Activated gamma-delta T cell treated with Interleukin-2 at 50 U/mL for 16 hours (primary cell): Measurements from ENCODE around the gene NR2C2.
"Not testable (repeated sequence)": the region's sequence is repeated elsewhere in the genome, so short reads cannot be mapped to it uniquely, and the experiment has no call there.

ENCODE experiments used
- DNase-seq: peaks from one replicate; pipeline ENCODE4 v3.0.0-alpha.2; 2020

The NR2C2 gene

GRCh38 chr3:14962762-14963161, 15.4 kb downstream of the NR2C2 start:
- no peak for DNase-seq

GRCh38 chr3:14967285-14967684, 19.9 kb downstream of the NR2C2 start:
- DNase-seq = no peak

GRCh38 chr3:14969671-14970070, 22.3 kb downstream of the NR2C2 start:
- no peak for DNase-seq

- DNase-seq = no peak
These were observed 28.9 kb downstream of the NR2C2 start for GRCh38 chr3:14976317-14976716.

GRCh38 chr3:14980689-14981088, 33.3 kb downstream of the NR2C2 start:
- no peak for DNase-seq

GRCh38 chr3:14984581-14985113, 37.3 kb downstream of the NR2C2 start:
- DNase-seq = no peak

GRCh38 chr3:14988988-14989394, 41.6 kb downstream of the NR2C2 start:
- no peak for DNase-seq

- DNase-seq = no peak
These were observed 42.8 kb downstream of the NR2C2 start for GRCh38 chr3:14989943-14990779.

GRCh38 chr3:14990780-14991148, 43.4 kb downstream of the NR2C2 start:
- DNase-seq = no peak

- DNase-seq = no peak
These were observed 43.9 kb downstream of the NR2C2 start for GRCh38 chr3:14991151-14991742.

GRCh38 chr3:14991818-14992612, 44.6 kb downstream of the NR2C2 start:
- no peak for DNase-seq

GRCh38 chr3:14997941-14998340, 50.6 kb downstream of the NR2C2 start:
- no peak for DNase-seq

GRCh38 chr3:14999182-14999581, 51.8 kb downstream of the NR2C2 start:
- not testable (repeated sequence) for DNase-seq

- DNase-seq = no peak
These were observed 60.3 kb downstream of the NR2C2 start for GRCh38 chr3:15007681-15008141.

- no peak for DNase-seq
These were observed 61.8 kb downstream of the NR2C2 start for GRCh38 chr3:15009167-15009566.

- DNase-seq = no peak
These were observed 63.3 kb downstream of the NR2C2 start for GRCh38 chr3:15010664-15011063.

GRCh38 chr3:15011174-15011573, 63.8 kb downstream of the NR2C2 start:
- DNase-seq = no peak

GRCh38 chr3:15014606-15015328, 67.4 kb downstream of the NR2C2 start:
- no peak for DNase-seq

- DNase-seq = no peak
These were observed 68.1 kb downstream of the NR2C2 start for GRCh38 chr3:15015456-15015855.

GRCh38 chr3:15017191-15017590, 69.8 kb downstream of the NR2C2 start:
- DNase-seq = no peak

- DNase-seq = no peak
These were observed 75.9 kb downstream of the NR2C2 start for GRCh38 chr3:15023249-15023648.

- DNase-seq = no peak
These were observed 76.3 kb downstream of the NR2C2 start for GRCh38 chr3:15023719-15024118.

- DNase-seq = no peak
These were observed 82.2 kb downstream of the NR2C2 start for GRCh38 chr3:15029625-15030024.
